H1 (cell line): ENCODE data around the gene MRM2. TPM values are rescaled to one million over a fixed set of nuclear protein-coding genes. Genes with fewer than 3 reads are reported as not detected.

ENCODE experiments used
- CTCF ChIA-PET: fragments of 300-600 bp; sonication (Branson Sonifier 250); formaldehyde crosslinking; loops from one replicate; lab custom pipeline; 2021; ENCODE audit not compliant: partially characterized antibody; lab: Charles Lee
- POLR2A ChIA-PET: fragments of 300-600 bp; sonication (Branson Sonifier 250); formaldehyde crosslinking; loops from one replicate; lab custom pipeline; 2021; ENCODE audit warnings: inconsistent platforms; ENCODE audit not compliant: partially characterized antibody; lab: Charles Lee
- DNase-seq, 2 experiments: peaks; one replicate each; pipeline versions ENCODE4 v3.0.0 to v3.0.0-alpha.2; 2010 to 2022; ENCODE audit warnings: low spot score in 2 of 2, low read depth in 1 of 2, mixed read lengths in 1 of 2
- FAIRE-seq: peaks from 2 replicates; lab custom pipeline; 2011; peaks lifted over from hg19 to GRCh38; lab: Jason Lieb, UNC
- H2AFZ ChIP-seq: 2 replicates; pipeline ENCODE4 v1.8.1; 2012; ENCODE audit warnings: low read length, inconsistent platforms
- H2AK5ac ChIP-seq: 2 replicates; pipeline ENCODE4 v1.6.1; 2013; ENCODE audit warnings: low read depth, low read length
- H2BK120ac ChIP-seq: replicated peaks from 2 replicates; pipeline ENCODE3; 2013; ENCODE audit warnings: low read depth, low read length, inconsistent platforms
- H2BK12ac ChIP-seq: 2 replicates; pipeline ENCODE4 v1.6.1; 2013; ENCODE audit warnings: low read depth, low read length
- H2BK15ac ChIP-seq: 2 replicates; pipeline ENCODE4 v1.6.1; 2013; ENCODE audit warnings: low read length
- H2BK20ac ChIP-seq: 2 replicates; pipeline ENCODE4 v1.6.1; 2013; ENCODE audit warnings: low read length
- H2BK5ac ChIP-seq: 2 replicates; pipeline ENCODE4 v1.6.1; 2013; ENCODE audit warnings: low read depth, low read length
- H3K14ac ChIP-seq: 2 replicates; pipeline ENCODE4 v1.6.1; 2013; ENCODE audit warnings: inconsistent platforms; ENCODE audit not compliant: insufficient read length
- H3K18ac ChIP-seq: 2 replicates; pipeline ENCODE4 v1.6.1; 2013; ENCODE audit warnings: low read length; ENCODE audit errors: extremely low read depth
- H3K23ac ChIP-seq: 2 replicates; pipeline ENCODE4 v1.6.1; 2013; ENCODE audit warnings: inconsistent platforms; ENCODE audit not compliant: insufficient read length
- H3K23me2 ChIP-seq: 2 replicates; pipeline ENCODE4 v1.6.1; 2013; ENCODE audit warnings: low read depth, low read length
- H3K27ac ChIP-seq: 2 replicates; pipeline ENCODE4 v1.6.1; 2011; ENCODE audit warnings: low read depth, low read length, inconsistent platforms
- H3K27me3 ChIP-seq, 4 experiments: replicated peaks in 1 of 4; 1 replicate in 1 of 4; 2 replicates in 3 of 4; pipeline versions ENCODE4 v1.6.1 to v1.8.1; 2011 to 2013; ENCODE audit warnings: low read length in 3 of 4, mild to moderate bottlenecking in 3 of 4, inconsistent platforms in 2 of 4, mixed read lengths in 2 of 4, moderate library complexity in 1 of 4; ENCODE audit not compliant: control insufficient read depth in 3 of 4, insufficient read depth in 3 of 4; ENCODE audit errors: extremely low read depth in 1 of 4
- H3K36me3 ChIP-seq, 4 experiments: 2 replicates each; pipeline versions ENCODE4 v1.6.1 to v1.8.1; 2011 to 2013; ENCODE audit warnings: mild to moderate bottlenecking in 4 of 4, low read length in 3 of 4, moderate library complexity in 2 of 4, control low read depth in 1 of 4, inconsistent platforms in 1 of 4; ENCODE audit not compliant: insufficient read depth in 4 of 4, control insufficient read depth in 2 of 4
- H3K4ac ChIP-seq: replicated peaks from 2 replicates; pipeline ENCODE3; 2013; ENCODE audit warnings: low read length, low read depth, mixed read lengths, inconsistent platforms; ENCODE audit not compliant: insufficient read length
- H3K4me1 ChIP-seq, 4 experiments: replicated peaks in 1 of 4; 1 replicate in 1 of 4; 2 replicates in 3 of 4; pipeline versions ENCODE4 v1.6.1 to v1.8.1; 2011 to 2013; ENCODE audit warnings: low read length in 3 of 4, inconsistent platforms in 2 of 4, mixed read lengths in 1 of 4; ENCODE audit not compliant: insufficient read depth in 4 of 4, control insufficient read depth in 3 of 4
- H3K4me2 ChIP-seq, 2 experiments: 2 replicates each; pipeline versions ENCODE4 v1.6.1 to v1.8.1; 2011 to 2013; ENCODE audit warnings: low read depth in 2 of 2, low read length in 2 of 2, control low read depth in 1 of 2, inconsistent platforms in 1 of 2, mild to moderate bottlenecking in 1 of 2; ENCODE audit not compliant: insufficient read depth in 1 of 2
- H3K4me3 ChIP-seq, 4 experiments: fragments of 200-600, 300-600 bp in 1 of 4; sonication (generic), shearing (Covaris generic), sonication (Bioruptor Twin) in 1 of 4; 2 replicates each; pipeline versions ENCODE4 v1.5.1 to v1.8.1; 2011 to 2016; ENCODE audit warnings: low read length in 4 of 4, low read depth in 3 of 4, control low read depth in 2 of 4, inconsistent platforms in 2 of 4, mild to moderate bottlenecking in 2 of 4, mixed read lengths in 1 of 4, moderate library complexity in 1 of 4; ENCODE audit not compliant: insufficient read depth in 2 of 4; ENCODE audit errors: extremely low read depth in 1 of 4
- H3K56ac ChIP-seq: replicated peaks from 2 replicates; pipeline ENCODE3; 2013; ENCODE audit warnings: low read depth, mild to moderate bottlenecking, mixed read lengths, low read length, inconsistent platforms; ENCODE audit not compliant: insufficient read length
- H3K79me1 ChIP-seq: 2 replicates; pipeline ENCODE4 v1.6.1; 2013; ENCODE audit warnings: low read depth, low read length, control low read depth
- H3K79me2 ChIP-seq, 2 experiments: 2 replicates each; pipeline versions ENCODE4 v1.6.1 to v1.8.1; 2012 to 2013; ENCODE audit warnings: low read length in 2 of 2, mild to moderate bottlenecking in 2 of 2, inconsistent platforms in 1 of 2; ENCODE audit not compliant: insufficient read depth in 2 of 2, control insufficient read depth in 1 of 2
- H3K9ac ChIP-seq, 4 experiments: replicated peaks in 1 of 4; 1 replicate in 1 of 4; 2 replicates in 3 of 4; pipeline versions ENCODE4 v1.6.1 to v1.8.1; 2011 to 2013; ENCODE audit warnings: low read depth in 3 of 4, low read length in 3 of 4, control low read depth in 2 of 4, mild to moderate bottlenecking in 2 of 4, moderate library complexity in 2 of 4, inconsistent platforms in 1 of 4; ENCODE audit errors: extremely low read depth in 1 of 4
- H3K9me3 ChIP-seq, 2 experiments: 2 replicates each; pipeline versions ENCODE4 v1.6.1 to v1.8.1; 2012 to 2013; ENCODE audit warnings: mild to moderate bottlenecking in 2 of 2, moderate library complexity in 2 of 2, control low read depth in 1 of 2, inconsistent platforms in 1 of 2, low read depth in 1 of 2, low read length in 1 of 2, mixed read lengths in 1 of 2; ENCODE audit not compliant: insufficient read depth in 2 of 2
- H4K20me1 ChIP-seq, 2 experiments: replicated peaks in 1 of 2; 2 replicates each; pipeline versions ENCODE3 to v1.8.1; 2011 to 2013; ENCODE audit warnings: inconsistent platforms in 2 of 2, low read length in 2 of 2, mild to moderate bottlenecking in 1 of 2; ENCODE audit not compliant: insufficient read depth in 2 of 2, control insufficient read depth in 1 of 2
- H4K5ac ChIP-seq: 2 replicates; pipeline ENCODE4 v1.6.1; 2013; ENCODE audit warnings: low read length, low read depth, mixed read lengths, inconsistent platforms; ENCODE audit not compliant: insufficient read length
- H4K8ac ChIP-seq: 2 replicates; pipeline ENCODE4 v1.8.0; 2013; ENCODE audit warnings: mild to moderate bottlenecking, moderate library complexity, low read length, inconsistent platforms; ENCODE audit not compliant: insufficient read depth; ENCODE audit errors: extremely low read depth
- H4K91ac ChIP-seq: replicated peaks from 2 replicates; pipeline ENCODE3; 2013; ENCODE audit warnings: low read length, mixed read lengths, inconsistent platforms; ENCODE audit not compliant: insufficient read length
- NANOG ChIP-seq: IDR thresholded peaks from 2 replicates; pipeline ENCODE4 v1.6.1; 2011; ENCODE audit warnings: low read length, low read depth, mild to moderate bottlenecking, inconsistent platforms; ENCODE audit not compliant: insufficient read depth, poor library complexity, severe bottlenecking
- RFX5 ChIP-seq: IDR thresholded peaks from 2 replicates; pipeline ENCODE4 v1.6.1; 2011; ENCODE audit warnings: low read depth, low read length, improper control_type of control experiment, borderline replicate concordance
- SIN3A ChIP-seq, 2 experiments: IDR thresholded peaks in 1 of 2; conservative IDR thresholded peaks in 1 of 2; 2 replicates each; pipeline ENCODE4 v1.6.1; 2011 to 2012; ENCODE audit warnings: low read length in 2 of 2, improper control_type of control experiment in 1 of 2, low read depth in 1 of 2, mild to moderate bottlenecking in 1 of 2
- USF2 ChIP-seq: IDR thresholded peaks from 2 replicates; pipeline ENCODE4 v1.6.1; 2011; ENCODE audit warnings: low read length, improper control_type of control experiment
- WGBS, 2 experiments: shearing (Covaris generic) in 1 of 2; methylation state at CpG; one replicate each; pipeline versions ENCODE4 v1.1.6 to v1.1.7; 2013 to 2015; ENCODE audit warnings: low lambda C conversion rate in 2 of 2, mixed read lengths in 2 of 2, inconsistent platforms in 1 of 2, low coverage in 1 of 2, missing lambda C conversion rate in 1 of 2; ENCODE audit not compliant: insufficient replicate concordance in 2 of 2, insufficient coverage in 1 of 2, insufficient read length in 1 of 2; ENCODE audit errors: extremely low coverage in 1 of 2, missing lambda C conversion rate in 1 of 2; 5-methylcytosine and 5-hydroxymethylcytosine counted together
- polyA plus RNA-seq, 7 experiments: library from polyadenylated mRNA; depleted of rRNA in 3 of 7; stranded (reverse) in 5 of 7; unstranded in 2 of 7; fragments of >200 nt in 5 of 7; fragments of 200-250 nt in 2 of 7; gene quantifications; 1 replicate in 5 of 7; 2 replicates in 1 of 7; 4 replicates in 1 of 7; pipeline versions ENCODE4 v1.2.1 to v1.2.3, GENCODE V29; 2011 to 2013; ENCODE audit warnings: missing spikeins in 2 of 7, mixed read lengths in 2 of 7
- total RNA-seq: library from RNA; stranded (reverse); fragmentation: NEBNext Ultra II Directional; extraction: Animal tissue kit (Norgen Biotek cat#: 25700); gene quantifications from 2 replicates; pipeline ENCODE4 v1.2.1, GENCODE V29; 2021

MRM2 gene
- total and polyA plus RNA-seq, 2 of the 8 experiments (the other 6 are each of a cell fraction or from before 2014, with no cell fraction given): 17.2 to 38.6 TPM

DNA sequence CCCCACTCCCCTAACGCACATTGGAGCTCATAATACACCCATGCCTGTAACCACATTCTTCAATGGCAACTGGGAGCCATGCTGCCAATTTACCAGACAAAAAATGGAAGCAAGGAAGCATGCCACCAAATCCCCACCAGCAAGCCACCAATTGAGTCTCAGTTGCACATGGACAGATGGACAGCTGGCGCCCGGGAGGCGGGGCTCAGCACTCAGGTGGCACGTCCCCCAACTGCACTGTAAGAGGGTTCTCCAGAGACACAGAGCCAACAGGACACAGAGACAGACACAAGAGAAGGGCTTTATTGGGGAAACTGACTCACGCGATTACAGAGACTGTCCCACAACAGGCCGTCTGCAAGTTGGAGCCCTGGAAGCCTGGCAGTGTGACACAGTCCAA, 11.8 kb downstream of the MRM2 start:
- no peak overlapping the region for H3K18ac ChIP-seq
- peaks cover 10 to 34% (median 26%) of the 10 kb centered on the region in 4 experiments; a peak in 7 of 8 replicates for H3K36me3 ChIP-seq
- WGBS, 2 experiments: 95% methylated on average over 8 of the region's 8 CpGs; no CpG with 5 or more reads in 1 of the 2 experiments
- H4K5ac ChIP-seq: no peak overlapping the region
- no peak overlapping the region for H4K8ac ChIP-seq
- CTCF ChIA-PET: no interaction called here
- H2BK20ac ChIP-seq: no peak overlapping the region
- no peak overlapping the region for H2BK5ac ChIP-seq
- no peak for FAIRE-seq
- no peak for DNase-seq
- POLR2A ChIA-PET: interaction anchor here (0.9 to 4.5 kb wide), 4 partner anchors 9 to 148 kb away, joined by 3 to 36 read pairs (median 3); partner anchors contain the start of genes MRM2 and NUDT1
- H3K4me3 ChIP-seq: no peak overlapping the region
- no peak overlapping the region for H3K27ac ChIP-seq
- H2BK12ac ChIP-seq: no peak overlapping the region
- H3K23ac ChIP-seq: no peak overlapping the region
- no peak overlapping the region for H3K14ac ChIP-seq
- H3K79me2 ChIP-seq: peaks cover 8 to 53% of the 10 kb centered on the region in 2 experiments
- no peak overlapping the region for H2BK120ac ChIP-seq
- no peak overlapping the region for H2AFZ ChIP-seq
- H3K4me2 ChIP-seq: no peak overlapping the region
- no peak overlapping the region for H3K4ac ChIP-seq
- no peak overlapping the region for H3K56ac ChIP-seq
- no peak overlapping the region for H2AK5ac ChIP-seq
- TF ChIP-seq SIN3A (conservative IDR thresholded peaks at IDR 0.05 in 1 of 2, IDR thresholded peaks at IDR 0.05 in 1 of 2; ENCODE audit: low read depth in 1 of 2, low read length in 2 of 2): no peak
- no peak for TF ChIP-seq RFX5
- no peak for TF ChIP-seq USF2
- no peak for TF ChIP-seq NANOG
- H2BK15ac ChIP-seq: no peak overlapping the region
- H3K23me2 ChIP-seq: peaks cover 8% of the 10 kb centered on the region; the same call in 1 of the 2 replicates
- H4K91ac ChIP-seq: no peak overlapping the region
- H4K20me1 ChIP-seq: peaks cover 3 to 12% of the 10 kb centered on the region in 2 experiments
- H3K9ac ChIP-seq: no peak overlapping the region
- no peaks in the 10 kb centered on the region for H3K9me3 ChIP-seq
- no peaks in the 10 kb centered on the region for H3K27me3 ChIP-seq
- H3K4me1 ChIP-seq: peaks cover 0 to 2% (median 0%) of the 10 kb centered on the region in 4 experiments; a peak in 2 of 7 replicates
- peaks cover 12% of the 10 kb centered on the region; the same call in 1 of the 2 replicates for H3K79me1 ChIP-seq
